ENCODE measurements around the gene BIRC6. TPM values are rescaled to one million over a fixed set of nuclear protein-coding genes. Genes with fewer than 3 reads are reported as not detected.
"Not testable (repeated sequence)": the region's sequence is repeated elsewhere in the genome, so short reads cannot be mapped to it uniquely, and the experiment has no call there.

BIRC6 gene
- total RNA-seq, 2 donors from 2014 or later = 89.0 to 91.8 TPM

GRCh38 chr2:32624812-32625211 lies 268.0 kb downstream of the BIRC6 start:
- Mint-ChIP-seq H3K27ac (no peak overlapping the region), H3K9me3 (no peaks in the 10 kb centered on the region), H3K36me3 (ENCODE audit: insufficient read depth in 2 of 2) (peaks cover 0 to 5% of the 10 kb centered on the region in 2 donors), H3K27me3 (ENCODE audit: low read depth) (no peaks in the 10 kb centered on the region), H3K4me1 (ENCODE audit: low read depth) (peaks cover 34% of the 10 kb centered on the region), H3K4me3 (no peak overlapping the region)
- DNase-seq (no peak), ATAC-seq (replicated peaks in 1 of 2) (no peak)

- DNase-seq = no peak
- peaks cover 0 to 10% of the 10 kb centered on the region in 2 donors for H3K36me3 Mint-ChIP-seq (ENCODE audit: insufficient read depth in 2 of 2)
- peaks cover 42% of the 10 kb centered on the region for H3K4me1 Mint-ChIP-seq (ENCODE audit: low read depth)
- H3K4me3 Mint-ChIP-seq = peak overlapping the region; percentile 94
- no peak overlapping the region for H3K27ac Mint-ChIP-seq
- H3K27me3 Mint-ChIP-seq (ENCODE audit: low read depth) = no peaks in the 10 kb centered on the region
- H3K9me3 Mint-ChIP-seq = no peaks in the 10 kb centered on the region
- no peak for ATAC-seq (replicated peaks in 1 of 2)
These were observed 269.9 kb downstream of the BIRC6 start for GRCh38 chr2:32626639-32627221.

- peaks cover 47% of the 10 kb centered on the region for H3K4me1 Mint-ChIP-seq (ENCODE audit: low read depth)
- ATAC-seq (replicated peaks in 1 of 2) = peak; percentile 56 to 61
- H3K27ac Mint-ChIP-seq = peak overlapping the region; percentile 91
- peak in 1 of 2 donors; percentile 44 for DNase-seq
- no peaks in the 10 kb centered on the region for H3K27me3 Mint-ChIP-seq (ENCODE audit: low read depth)
- peaks cover 2 to 7% of the 10 kb centered on the region in 2 donors for H3K36me3 Mint-ChIP-seq (ENCODE audit: insufficient read depth in 2 of 2)
- H3K4me3 Mint-ChIP-seq = peak overlapping the region; percentile 94
- no peaks in the 10 kb centered on the region for H3K9me3 Mint-ChIP-seq
These were observed 270.6 kb downstream of the BIRC6 start for GRCh38 chr2:32627441-32627813.

GRCh38 chr2:32627814-32628579 lies 271.2 kb downstream of the BIRC6 start, which contains the start of gene TTC27:
Gene TTC27 (plus strand): TSS chr2:32628050. CDS start chr2:32628293, 243 bp downstream.
- ATAC-seq (replicated peaks in 1 of 2) = peak; percentile 99
- H3K4me3 Mint-ChIP-seq = peak within 1 kb of the TSS; percentile 94

GRCh38 chr2:32632089-32632488 lies 275.3 kb downstream of the BIRC6 start:
- DNase-seq (peak; percentile 11 to 31), ATAC-seq (replicated peaks in 1 of 2) (no peak)
- Mint-ChIP-seq H3K27ac (peak overlapping the region; percentile 31), H3K36me3 (ENCODE audit: insufficient read depth in 2 of 2) (peaks cover 2 to 14% of the 10 kb centered on the region in 2 donors), H3K9me3 (no peaks in the 10 kb centered on the region), H3K27me3 (ENCODE audit: low read depth) (no peaks in the 10 kb centered on the region), H3K4me3 (no peak overlapping the region), H3K4me1 (ENCODE audit: low read depth) (peaks cover 43% of the 10 kb centered on the region)

More at GRCh38 chr2:32627814-32628579, 271.2 kb downstream of the BIRC6 start, which contains the start of gene TTC27:
- Mint-ChIP-seq H3K36me3 (ENCODE audit: insufficient read depth in 2 of 2) (peaks cover 2 to 7% of the 10 kb centered on the region in 2 donors), H3K9me3 (no peaks in the 10 kb centered on the region), H3K27ac (peak within 1 kb of the TSS; percentile 91), H3K27me3 (ENCODE audit: low read depth) (no peaks in the 10 kb centered on the region), H3K4me1 (ENCODE audit: low read depth) (peaks cover 48% of the 10 kb centered on the region)
- peak; percentile 96 to 97 for DNase-seq

GRCh38 chr2:32633040-32633439 lies 276.2 kb downstream of the BIRC6 start:
- H3K27ac Mint-ChIP-seq = no peak overlapping the region
- H3K27me3 Mint-ChIP-seq (ENCODE audit: low read depth) = no peaks in the 10 kb centered on the region
- no peak overlapping the region for H3K4me3 Mint-ChIP-seq
- ATAC-seq (replicated peaks in 1 of 2) (no peak), DNase-seq (no peak)
- peaks cover 36% of the 10 kb centered on the region for H3K4me1 Mint-ChIP-seq (ENCODE audit: low read depth)
- no peaks in the 10 kb centered on the region for H3K9me3 Mint-ChIP-seq
- H3K36me3 Mint-ChIP-seq (ENCODE audit: insufficient read depth in 2 of 2) = peaks cover 2 to 14% of the 10 kb centered on the region in 2 donors

- H3K9me3 Mint-ChIP-seq; H3K4me3 Mint-ChIP-seq; H3K36me3 Mint-ChIP-seq (ENCODE audit: insufficient read depth in 2 of 2); H3K27ac Mint-ChIP-seq; ATAC-seq (replicated peaks in 1 of 2); H3K27me3 Mint-ChIP-seq (ENCODE audit: low read depth); DNase-seq; H3K4me1 Mint-ChIP-seq (ENCODE audit: low read depth): not testable (repeated sequence)
These were observed 281.7 kb downstream of the BIRC6 start for GRCh38 chr2:32638548-32638947.

GRCh38 chr2:32641180-32641579 lies 284.4 kb downstream of the BIRC6 start:
- no peaks in the 10 kb centered on the region for H3K9me3 Mint-ChIP-seq
- H3K36me3 Mint-ChIP-seq (ENCODE audit: insufficient read depth in 2 of 2) = peaks cover 0 to 4% of the 10 kb centered on the region in 2 donors
- DNase-seq = no peak
- no peaks in the 10 kb centered on the region for H3K4me1 Mint-ChIP-seq (ENCODE audit: low read depth)
- no peak overlapping the region for H3K27ac Mint-ChIP-seq
- no peak overlapping the region for H3K4me3 Mint-ChIP-seq
- no peak for ATAC-seq (replicated peaks in 1 of 2)
- H3K27me3 Mint-ChIP-seq (ENCODE audit: low read depth) = no peaks in the 10 kb centered on the region

- Mint-ChIP-seq H3K36me3 (ENCODE audit: insufficient read depth in 2 of 2) (peaks cover 6% of the 10 kb centered on the region in 2 donors), H3K27ac (no peak overlapping the region), H3K4me3 (no peak overlapping the region), H3K27me3 (ENCODE audit: low read depth) (no peaks in the 10 kb centered on the region), H3K4me1 (ENCODE audit: low read depth) (no peaks in the 10 kb centered on the region), H3K9me3 (no peaks in the 10 kb centered on the region)
- ATAC-seq (replicated peaks in 1 of 2) = no peak
- no peak for DNase-seq
These were observed 290.4 kb downstream of the BIRC6 start for GRCh38 chr2:32647180-32647651.

GRCh38 chr2:32652555-32653209 lies 295.9 kb downstream of the BIRC6 start:
- Mint-ChIP-seq H3K9me3 (no peaks in the 10 kb centered on the region), H3K4me3 (no peak overlapping the region), H3K4me1 (ENCODE audit: low read depth) (no peaks in the 10 kb centered on the region), H3K27ac (no peak overlapping the region), H3K27me3 (ENCODE audit: low read depth) (no peaks in the 10 kb centered on the region), H3K36me3 (ENCODE audit: insufficient read depth in 2 of 2) (peaks cover 9 to 13% of the 10 kb centered on the region in 2 donors)
- DNase-seq = no peak
- no peak for ATAC-seq (replicated peaks in 1 of 2)

GRCh38 chr2:32656069-32656468 lies 299.2 kb downstream of the BIRC6 start:
- H3K4me1 Mint-ChIP-seq (ENCODE audit: low read depth) = no peaks in the 10 kb centered on the region
- H3K27ac Mint-ChIP-seq = no peak overlapping the region
- H3K36me3 Mint-ChIP-seq (ENCODE audit: insufficient read depth in 2 of 2) = peaks cover 14 to 21% of the 10 kb centered on the region in 2 donors

GRCh38 chr2:32663864-32664263 lies 307.0 kb downstream of the BIRC6 start:
- H3K9me3 Mint-ChIP-seq = peaks cover 0 to 1% of the 10 kb centered on the region in 2 donors
- ATAC-seq (replicated peaks in 1 of 2) (no peak), DNase-seq (no peak)
- H3K4me1 Mint-ChIP-seq (ENCODE audit: low read depth) = peaks cover 4% of the 10 kb centered on the region
- H3K27ac Mint-ChIP-seq = no peak overlapping the region
- H3K36me3 Mint-ChIP-seq (ENCODE audit: insufficient read depth in 2 of 2) = peaks cover 13 to 16% of the 10 kb centered on the region in 2 donors
- H3K4me3 Mint-ChIP-seq = no peak overlapping the region
- no peaks in the 10 kb centered on the region for H3K27me3 Mint-ChIP-seq (ENCODE audit: low read depth)

More at GRCh38 chr2:32656069-32656468, 299.2 kb downstream of the BIRC6 start:
- Mint-ChIP-seq H3K27me3 (ENCODE audit: low read depth) (no peaks in the 10 kb centered on the region), H3K4me3 (no peak overlapping the region), H3K9me3 (peaks cover 0 to 1% of the 10 kb centered on the region in 2 donors)
- DNase-seq (no peak), ATAC-seq (replicated peaks in 1 of 2) (no peak)

- no peaks in the 10 kb centered on the region for H3K9me3 Mint-ChIP-seq
- H3K27ac Mint-ChIP-seq = peak overlapping the region; percentile 12
- no peak for DNase-seq
- H3K27me3 Mint-ChIP-seq (ENCODE audit: low read depth) = no peaks in the 10 kb centered on the region
- no peak overlapping the region for H3K4me3 Mint-ChIP-seq
- H3K36me3 Mint-ChIP-seq (ENCODE audit: insufficient read depth in 2 of 2) = peaks cover under 1 to 4% of the 10 kb centered on the region in 2 donors
- peaks cover 3% of the 10 kb centered on the region for H3K4me1 Mint-ChIP-seq (ENCODE audit: low read depth)
- no peak for ATAC-seq (replicated peaks in 1 of 2)
These were observed 309.9 kb downstream of the BIRC6 start for GRCh38 chr2:32666704-32667103.

Data from activated T-cell treated with anti-CD3 and anti-CD28 coated beads, Interleukin-2, amount 50 U/mL, for 72 hours (primary cell).